ENCODE results near the gene LTBP3.

LTBP3 gene

GRCh38 chr11:65503949-65504673 lies 54.0 kb downstream of the LTBP3 start:
- no peak for TF ChIP-seq POLR2A (IDR thresholded peaks at IDR 0.05; ENCODE audit: low read depth, low read length)
- FAIRE-seq (no peak), DNase-seq (ENCODE audit: insufficient read length, low spot score) (no peak)

GRCh38 chr11:65503368-65503948 lies 54.7 kb downstream of the LTBP3 start:
- TF ChIP-seq POLR2A (IDR thresholded peaks at IDR 0.05; ENCODE audit: low read depth, low read length) = no peak
- FAIRE-seq (no peak), DNase-seq (ENCODE audit: insufficient read length, low spot score) (no peak)

GRCh38 chr11:65502555-65503367 lies 55.4 kb downstream of the LTBP3 start:
- FAIRE-seq = no peak
- no peak for TF ChIP-seq POLR2A (IDR thresholded peaks at IDR 0.05; ENCODE audit: low read depth, low read length)
- no peak for DNase-seq (ENCODE audit: insufficient read length, low spot score)

- DNase-seq (ENCODE audit: insufficient read length, low spot score) (no peak), FAIRE-seq (no peak)
- no peak for TF ChIP-seq POLR2A (IDR thresholded peaks at IDR 0.05; ENCODE audit: low read depth, low read length)
Observed at GRCh38 chr11:65502274-65502554, 55.9 kb downstream of the LTBP3 start.

GRCh38 chr11:65501472-65502273 lies 56.5 kb downstream of the LTBP3 start:
- peak; percentile 53 for TF ChIP-seq POLR2A (IDR thresholded peaks at IDR 0.05; ENCODE audit: low read depth, low read length)
- DNase-seq (ENCODE audit: insufficient read length, low spot score) (no peak), FAIRE-seq (no peak)

GRCh38 chr11:65501186-65501471 lies 57.0 kb downstream of the LTBP3 start:
- no peak for TF ChIP-seq POLR2A (IDR thresholded peaks at IDR 0.05; ENCODE audit: low read depth, low read length)
- FAIRE-seq = no peak
- DNase-seq (ENCODE audit: insufficient read length, low spot score) = no peak

GRCh38 chr11:65500387-65501185 lies 57.6 kb downstream of the LTBP3 start:
- DNase-seq (ENCODE audit: insufficient read length, low spot score) (no peak), FAIRE-seq (no peak)
- TF ChIP-seq POLR2A (IDR thresholded peaks at IDR 0.05; ENCODE audit: low read depth, low read length) = peak; percentile 89

- DNase-seq (ENCODE audit: insufficient read length, low spot score) (no peak), FAIRE-seq (no peak)
- no peak for TF ChIP-seq POLR2A (IDR thresholded peaks at IDR 0.05; ENCODE audit: low read depth, low read length)
Observed at GRCh38 chr11:65499713-65500386, 58.3 kb downstream of the LTBP3 start.

- DNase-seq (ENCODE audit: insufficient read length, low spot score) (no peak), FAIRE-seq (no peak)
- TF ChIP-seq POLR2A (IDR thresholded peaks at IDR 0.05; ENCODE audit: low read depth, low read length) = peak; percentile 99
Observed at GRCh38 chr11:65498977-65499712, 59.0 kb downstream of the LTBP3 start, which contains the start of gene MALAT1. MALAT1 (plus strand) TSS chr11:65499045.

- FAIRE-seq (no peak), DNase-seq (ENCODE audit: insufficient read length, low spot score) (no peak)
- TF ChIP-seq POLR2A (IDR thresholded peaks at IDR 0.05; ENCODE audit: low read depth, low read length) = no peak
Observed at GRCh38 chr11:65498727-65498976, 59.5 kb downstream of the LTBP3 start.

- DNase-seq (ENCODE audit: insufficient read length, low spot score) = no peak
- FAIRE-seq = no peak
- TF ChIP-seq POLR2A (IDR thresholded peaks at IDR 0.05; ENCODE audit: low read depth, low read length) = peak; percentile 36; the same call in 1 of the 2 replicates
Observed at GRCh38 chr11:65498042-65498726, 60.0 kb downstream of the LTBP3 start.

All from H54 (cell line).